NAMALWA (cell line): ENCODE measurements around the gene SESN1.

Experiments used
- DNase-seq: peaks from one replicate; pipeline ENCODE4 v3.0.0-alpha.2; 2015; ENCODE audit warnings: low spot score

SESN1 gene

DNA sequence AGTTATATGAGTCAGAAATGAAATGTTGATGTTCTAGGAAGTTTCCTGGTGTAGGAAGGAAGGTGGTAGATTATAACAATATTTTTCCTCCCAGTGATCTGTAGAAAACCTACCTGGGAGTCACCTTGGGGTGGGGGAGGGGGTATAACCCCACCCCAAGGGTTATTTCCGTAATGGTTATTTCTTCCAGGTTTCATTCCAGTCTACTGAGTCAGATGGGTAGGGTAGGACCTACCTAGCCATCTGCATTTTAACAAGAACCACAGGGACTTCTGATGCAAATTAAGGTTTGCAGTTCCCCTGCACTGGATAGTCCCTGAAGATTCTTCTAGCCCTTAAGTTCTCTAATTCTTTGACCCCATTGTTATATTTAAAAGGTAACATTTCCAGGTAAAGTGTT, 157.5 kb downstream of the SESN1 start:
- no peak for DNase-seq
